SK-N-SH (cell line): ENCODE measurements around the gene ROMO1.

Experiments
- EP300 ChIP-seq, 2 experiments: IDR thresholded peaks; 2 replicates each; pipeline versions ENCODE4 v1.4.0 to v1.6.1; 2012; ENCODE audit warnings: borderline replicate concordance in 1 of 2, low read depth in 1 of 2, low read length in 1 of 2
- EZH2phosphoT487 ChIP-seq: fragments of 200-600 bp; sonication (generic); IDR thresholded peaks from 2 replicates; pipeline ENCODE4 v1.6.1; 2017; ENCODE audit warnings: low read depth, mixed run types, mild to moderate bottlenecking, antibody characterized with exemption, moderate library complexity, borderline replicate concordance
- FOXM1 ChIP-seq: IDR thresholded peaks from 2 replicates; pipeline ENCODE4 v1.4.0; 2012; ENCODE audit warnings: low read depth, mild to moderate bottlenecking
- JUND ChIP-seq: IDR thresholded peaks from 2 replicates; pipeline ENCODE4 v1.4.0; 2012
- MAX ChIP-seq: IDR thresholded peaks from 2 replicates; pipeline ENCODE4 v1.4.0; 2012; ENCODE audit warnings: low read depth
- TAF1 ChIP-seq: IDR thresholded peaks from 2 replicates; pipeline ENCODE4 v1.6.1; 2012; ENCODE audit warnings: low read depth, mild to moderate bottlenecking, low read length, moderate library complexity, borderline replicate concordance
- USF2 ChIP-seq: fragments of 150-350 bp; IDR thresholded peaks from 2 replicates; pipeline ENCODE4 v1.6.1; 2017; ENCODE audit warnings: antibody characterized with exemption, low read length, low read depth, borderline replicate concordance
- TF ChIP-seq, protein P1 (sequence below): fragments of 200-600 bp; sonication (generic); IDR thresholded peaks from 2 replicates; pipeline ENCODE4 v1.6.1; 2017; ENCODE audit warnings: antibody characterized with exemption, mild to moderate bottlenecking, moderate library complexity

- TF ChIP-seq, protein P1, sequence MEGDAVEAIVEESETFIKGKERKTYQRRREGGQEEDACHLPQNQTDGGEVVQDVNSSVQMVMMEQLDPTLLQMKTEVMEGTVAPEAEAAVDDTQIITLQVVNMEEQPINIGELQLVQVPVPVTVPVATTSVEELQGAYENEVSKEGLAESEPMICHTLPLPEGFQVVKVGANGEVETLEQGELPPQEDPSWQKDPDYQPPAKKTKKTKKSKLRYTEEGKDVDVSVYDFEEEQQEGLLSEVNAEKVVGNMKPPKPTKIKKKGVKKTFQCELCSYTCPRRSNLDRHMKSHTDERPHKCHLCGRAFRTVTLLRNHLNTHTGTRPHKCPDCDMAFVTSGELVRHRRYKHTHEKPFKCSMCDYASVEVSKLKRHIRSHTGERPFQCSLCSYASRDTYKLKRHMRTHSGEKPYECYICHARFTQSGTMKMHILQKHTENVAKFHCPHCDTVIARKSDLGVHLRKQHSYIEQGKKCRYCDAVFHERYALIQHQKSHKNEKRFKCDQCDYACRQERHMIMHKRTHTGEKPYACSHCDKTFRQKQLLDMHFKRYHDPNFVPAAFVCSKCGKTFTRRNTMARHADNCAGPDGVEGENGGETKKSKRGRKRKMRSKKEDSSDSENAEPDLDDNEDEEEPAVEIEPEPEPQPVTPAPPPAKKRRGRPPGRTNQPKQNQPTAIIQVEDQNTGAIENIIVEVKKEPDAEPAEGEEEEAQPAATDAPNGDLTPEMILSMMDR, result no peak
- TF ChIP-seq JUND (no peak), USF2 (no peak), EP300 (IDR thresholded peaks at IDR 0.05; ENCODE audit: borderline replicate concordance in 1 of 2, low read depth in 1 of 2, low read length in 1 of 2) (no peak), TAF1 (no peak), FOXM1 (no peak), MAX (no peak), EZH2phosphoT487 (no peak)
Measured at GRCh38 chr20:35661908-35662307, 37.3 kb upstream of the ROMO1 start.
